ENCODE measurements around the gene AP5M1. TPM values are rescaled to one million over a fixed set of nuclear protein-coding genes. Genes with fewer than 3 reads are reported as not detected.

Gene AP5M1
- total RNA-seq: 16.0 and 17.4 TPM in 2 replicates

GRCh38 chr14:57268161-57269069, at the start of gene AP5M1, which contains the start of gene EXOC5:
Gene AP5M1, plus strand, starts transcription at chr14:57268971. Its CDS starts 344 bp downstream, at chr14:57269315.
Gene EXOC5, minus strand, starts transcription at chr14:57268905. Its CDS starts 257 bp downstream, at chr14:57268648.

Other genes with a start within 250 kb of the AP5M1 start
- 25.2 and 30.8 TPM in 2 replicates for gene EXOC5, start 66 bp upstream of the AP5M1 start, total RNA-seq
- 9.6 and 14.6 TPM in 2 replicates for gene NAA30, start 121.6 kb downstream of the AP5M1 start, total RNA-seq
- 8.6 and 56.2 TPM in 2 replicates for gene CCDC198, start 224.9 kb downstream of the AP5M1 start, total RNA-seq

Data from mesangial cell (primary cell).